ENCODE results near the gene GUK1. TPM values are rescaled to one million over a fixed set of nuclear protein-coding genes. Genes with fewer than 3 reads are reported as not detected.

GUK1 gene
- total RNA-seq, 1 donor from 2014 or later: 101 TPM

- no peaks in the 10 kb centered on the region for H3K27me3 Mint-ChIP-seq
- TF ChIP-seq CTCF (IDR thresholded peaks at IDR 0.05; ENCODE audit: unreplicated experiment): no peak
- no peaks in the 10 kb centered on the region for H3K4me1 Mint-ChIP-seq (ENCODE audit: low read depth)
- no peak overlapping the region for H3K4me3 Mint-ChIP-seq (ENCODE audit: low read depth)
- no peaks in the 10 kb centered on the region for H3K36me3 Mint-ChIP-seq (ENCODE audit: insufficient read depth)
- no peaks in the 10 kb centered on the region for H3K9me3 Mint-ChIP-seq (ENCODE audit: low read depth)
- DNase-seq (ENCODE audit: low spot score, unreplicated experiment): no peak
- no peak overlapping the region for H3K27ac Mint-ChIP-seq
Observed at GRCh38 chr1:228148935-228149405, 8.9 kb downstream of the GUK1 start.

GRCh38 chr1:228149406-228150119 is 9.5 kb downstream of the GUK1 start, which contains the start of gene GJC2:
Gene GJC2 (plus strand): TSS chr1:228149930. CDS start chr1:228157759, 7,829 bp downstream.
- H3K27me3 Mint-ChIP-seq: no peaks in the 10 kb centered on the region
- TF ChIP-seq CTCF (IDR thresholded peaks at IDR 0.05; ENCODE audit: unreplicated experiment): no peak
- no peak within 1 kb of the TSS for H3K27ac Mint-ChIP-seq

GRCh38 chr1:228150120-228150460 is 10.0 kb downstream of the GUK1 start:
- no peak for TF ChIP-seq CTCF (IDR thresholded peaks at IDR 0.05; ENCODE audit: unreplicated experiment)
- Mint-ChIP-seq H3K4me3 (ENCODE audit: low read depth) (no peak overlapping the region), H3K27ac (no peak overlapping the region), H3K9me3 (ENCODE audit: low read depth) (no peaks in the 10 kb centered on the region), H3K27me3 (no peaks in the 10 kb centered on the region), H3K4me1 (ENCODE audit: low read depth) (no peaks in the 10 kb centered on the region), H3K36me3 (ENCODE audit: insufficient read depth) (no peaks in the 10 kb centered on the region)
- no peak for DNase-seq (ENCODE audit: low spot score, unreplicated experiment)

More at GRCh38 chr1:228149406-228150119, 9.5 kb downstream of the GUK1 start, which contains the start of gene GJC2:
- DNase-seq (ENCODE audit: low spot score, unreplicated experiment): no peak
- Mint-ChIP-seq H3K4me1 (ENCODE audit: low read depth) (no peaks in the 10 kb centered on the region), H3K9me3 (ENCODE audit: low read depth) (no peaks in the 10 kb centered on the region), H3K4me3 (ENCODE audit: low read depth) (no peak within 1 kb of the TSS), H3K36me3 (ENCODE audit: insufficient read depth) (no peaks in the 10 kb centered on the region)

GRCh38 chr1:228150461-228151179 is 10.5 kb downstream of the GUK1 start:
- no peaks in the 10 kb centered on the region for H3K4me1 Mint-ChIP-seq (ENCODE audit: low read depth)
- H3K36me3 Mint-ChIP-seq (ENCODE audit: insufficient read depth): no peaks in the 10 kb centered on the region
- no peaks in the 10 kb centered on the region for H3K27me3 Mint-ChIP-seq
- no peak overlapping the region for H3K4me3 Mint-ChIP-seq (ENCODE audit: low read depth)
- DNase-seq (ENCODE audit: low spot score, unreplicated experiment): no peak
- TF ChIP-seq CTCF (IDR thresholded peaks at IDR 0.05; ENCODE audit: unreplicated experiment): no peak
- no peak overlapping the region for H3K27ac Mint-ChIP-seq
- no peaks in the 10 kb centered on the region for H3K9me3 Mint-ChIP-seq (ENCODE audit: low read depth)

GRCh38 chr1:228151180-228151925 is 11.3 kb downstream of the GUK1 start:
- Mint-ChIP-seq H3K4me1 (ENCODE audit: low read depth) (no peaks in the 10 kb centered on the region), H3K27me3 (no peaks in the 10 kb centered on the region), H3K36me3 (ENCODE audit: insufficient read depth) (no peaks in the 10 kb centered on the region), H3K9me3 (ENCODE audit: low read depth) (no peaks in the 10 kb centered on the region), H3K4me3 (ENCODE audit: low read depth) (no peak overlapping the region), H3K27ac (peak overlapping the region; percentile 89)
- no peak for TF ChIP-seq CTCF (IDR thresholded peaks at IDR 0.05; ENCODE audit: unreplicated experiment)
- no peak for DNase-seq (ENCODE audit: low spot score, unreplicated experiment)

Measured in progenitor cell of endocrine pancreas (in vitro differentiated cells).